Inferior parietal cortex (tissue), 1 donor: ENCODE data around the gene ABCG1.
A peak's percentile ranks its signal among the peaks of the same experiment; 100 is the strongest.

Experiments used
- DNase-seq: peaks from one replicate; pipeline ENCODE4 v3.0.0-alpha.2; 2016; ENCODE audit errors: extremely low spot score

ABCG1 gene

GRCh38 chr21:42306366-42307035, 87.6 kb downstream of the ABCG1 start:
- no peak for DNase-seq

DNA sequence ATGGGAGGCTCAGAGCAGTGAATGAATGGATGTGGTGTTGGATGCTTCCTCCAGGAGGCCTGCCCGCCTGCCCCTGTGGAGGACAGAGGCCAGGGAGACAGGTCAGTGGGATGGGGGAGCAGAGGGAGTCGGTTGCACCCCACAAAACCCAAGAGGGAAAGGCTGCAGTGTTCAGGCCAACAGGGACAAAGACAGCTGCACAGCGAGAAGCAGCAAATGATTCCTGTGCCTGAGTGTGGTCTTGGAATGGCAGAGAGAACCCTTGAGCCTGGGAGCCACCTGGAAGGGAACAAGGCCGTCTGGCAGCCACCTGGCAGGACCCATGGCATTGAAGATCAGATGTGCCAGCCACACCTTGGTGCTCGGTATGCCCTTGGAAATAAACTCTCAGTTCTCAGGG, 88.2 kb downstream of the ABCG1 start:
- no peak for DNase-seq

GRCh38 chr21:42308161-42308913, 89.4 kb downstream of the ABCG1 start:
- DNase-seq, result no peak

DNA sequence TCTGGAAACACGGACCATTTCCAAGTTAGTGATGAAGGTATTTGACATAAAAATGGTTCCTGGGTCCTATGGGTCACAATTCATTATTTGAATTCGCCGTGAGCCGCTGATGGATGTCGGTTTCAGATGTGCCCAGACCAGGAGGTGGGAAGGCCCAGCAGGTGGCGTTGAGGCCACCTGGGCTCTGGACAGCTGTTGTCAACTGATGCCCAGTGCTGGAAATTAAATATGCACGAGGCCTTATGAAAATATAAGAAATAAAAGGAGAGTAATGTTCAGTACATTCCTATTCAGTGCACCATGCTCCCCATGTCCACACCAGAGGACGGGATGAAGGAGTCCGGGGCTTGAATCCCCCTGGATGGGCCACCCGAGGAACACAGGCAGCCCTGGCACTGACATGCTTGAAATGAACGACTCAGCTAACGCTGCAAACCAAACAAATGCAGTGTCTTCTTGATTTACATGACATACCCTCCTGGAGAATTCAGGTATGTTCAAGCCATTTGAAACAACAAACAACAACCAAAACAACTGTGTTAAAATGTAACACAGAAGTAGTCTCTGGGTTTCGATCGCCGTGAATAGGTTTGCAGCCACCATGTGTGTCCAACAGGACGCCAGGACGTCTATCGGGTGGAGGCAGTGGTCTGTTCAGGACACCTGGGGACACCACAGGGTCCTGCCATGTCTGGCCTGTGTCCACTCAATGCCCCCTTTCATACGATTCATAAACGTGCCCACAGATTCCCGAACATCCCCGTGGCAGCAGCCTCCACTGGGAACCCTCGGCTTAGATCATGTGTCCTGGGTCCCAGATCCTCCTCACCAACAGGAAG, 90.2 kb downstream of the ABCG1 start:
- DNase-seq, result no peak

GRCh38 chr21:42309753-42310213, 90.8 kb downstream of the ABCG1 start:
- DNase-seq, result peak; percentile 51

GRCh38 chr21:42310411-42311001, 91.6 kb downstream of the ABCG1 start:
- no peak for DNase-seq

- no peak for DNase-seq
These were observed 92.2 kb downstream of the ABCG1 start for GRCh38 chr21:42311160-42311559.

- no peak for DNase-seq
These were observed 93.1 kb downstream of the ABCG1 start for GRCh38 chr21:42311816-42312625.

DNA sequence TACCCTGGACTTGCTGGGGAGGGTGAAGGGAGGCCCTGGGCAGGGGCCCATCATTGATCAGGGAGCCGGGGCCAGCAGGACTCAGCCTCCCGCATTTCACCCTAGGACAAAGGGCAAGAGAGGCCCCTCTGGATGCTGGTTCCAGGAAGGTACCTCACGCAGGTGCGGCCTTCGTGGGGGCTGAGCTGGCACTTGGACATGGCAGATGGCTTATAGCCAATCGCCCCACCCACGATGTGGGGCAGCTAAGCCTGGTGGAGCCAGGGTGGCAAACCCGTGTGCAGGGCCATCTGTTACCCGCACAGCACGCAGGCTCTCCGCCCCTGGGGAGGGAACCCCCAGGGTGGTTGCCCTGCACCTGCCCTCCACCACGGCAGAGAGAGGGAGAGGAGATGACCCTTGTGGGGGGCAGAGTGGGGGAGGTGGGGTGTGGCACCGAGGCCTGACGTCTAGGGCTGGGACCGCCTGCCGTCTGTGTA, 93.7 kb downstream of the ABCG1 start:
- no peak for DNase-seq

- DNase-seq, result no peak
These were observed 94.6 kb downstream of the ABCG1 start for GRCh38 chr21:42313501-42313969.

DNA sequence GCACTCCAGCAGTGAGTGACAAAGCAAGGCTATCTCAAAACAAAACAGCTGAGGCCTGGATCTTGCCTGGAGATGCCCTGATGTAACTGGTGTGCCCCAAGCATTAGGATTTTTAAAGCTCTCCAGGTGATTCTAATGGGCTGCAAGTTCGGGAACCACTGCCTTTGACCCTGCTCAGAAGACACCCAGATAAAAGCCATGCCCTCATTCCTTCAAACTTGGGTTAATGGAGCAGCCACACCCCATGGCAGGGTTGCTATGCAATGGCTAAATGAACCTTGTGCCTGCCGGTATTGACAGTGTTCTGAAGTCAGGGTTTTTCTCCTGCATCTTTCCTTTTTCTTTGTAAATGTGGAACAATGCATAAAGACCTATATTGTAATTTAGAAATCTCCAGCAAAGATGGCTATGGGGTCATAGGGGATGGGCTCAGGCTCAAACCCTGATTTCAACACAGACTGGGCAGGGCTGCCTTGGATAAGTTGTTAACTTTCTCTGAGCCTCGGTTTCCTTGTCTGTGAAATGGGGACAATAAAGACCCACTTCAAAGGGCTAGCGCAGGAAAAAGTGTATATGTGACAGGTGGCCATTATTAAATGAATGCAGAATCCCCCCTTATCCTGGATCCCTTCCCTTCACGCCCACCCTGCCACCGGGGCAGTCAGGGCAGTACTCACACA, 95.8 kb downstream of the ABCG1 start:
- DNase-seq, result no peak

- DNase-seq, result no peak
These were observed 96.5 kb downstream of the ABCG1 start, which contains the start of gene TFF3 for GRCh38 chr21:42315296-42315891. TSS of gene TFF3 (minus strand) at chr21:42315409. CDS start at chr21:42315374, 35 bp downstream.

- no peak for DNase-seq
These were observed 98.0 kb downstream of the ABCG1 start for GRCh38 chr21:42316891-42317290.

- DNase-seq, result no peak
These were observed 98.4 kb downstream of the ABCG1 start for GRCh38 chr21:42317341-42317741.

DNA sequence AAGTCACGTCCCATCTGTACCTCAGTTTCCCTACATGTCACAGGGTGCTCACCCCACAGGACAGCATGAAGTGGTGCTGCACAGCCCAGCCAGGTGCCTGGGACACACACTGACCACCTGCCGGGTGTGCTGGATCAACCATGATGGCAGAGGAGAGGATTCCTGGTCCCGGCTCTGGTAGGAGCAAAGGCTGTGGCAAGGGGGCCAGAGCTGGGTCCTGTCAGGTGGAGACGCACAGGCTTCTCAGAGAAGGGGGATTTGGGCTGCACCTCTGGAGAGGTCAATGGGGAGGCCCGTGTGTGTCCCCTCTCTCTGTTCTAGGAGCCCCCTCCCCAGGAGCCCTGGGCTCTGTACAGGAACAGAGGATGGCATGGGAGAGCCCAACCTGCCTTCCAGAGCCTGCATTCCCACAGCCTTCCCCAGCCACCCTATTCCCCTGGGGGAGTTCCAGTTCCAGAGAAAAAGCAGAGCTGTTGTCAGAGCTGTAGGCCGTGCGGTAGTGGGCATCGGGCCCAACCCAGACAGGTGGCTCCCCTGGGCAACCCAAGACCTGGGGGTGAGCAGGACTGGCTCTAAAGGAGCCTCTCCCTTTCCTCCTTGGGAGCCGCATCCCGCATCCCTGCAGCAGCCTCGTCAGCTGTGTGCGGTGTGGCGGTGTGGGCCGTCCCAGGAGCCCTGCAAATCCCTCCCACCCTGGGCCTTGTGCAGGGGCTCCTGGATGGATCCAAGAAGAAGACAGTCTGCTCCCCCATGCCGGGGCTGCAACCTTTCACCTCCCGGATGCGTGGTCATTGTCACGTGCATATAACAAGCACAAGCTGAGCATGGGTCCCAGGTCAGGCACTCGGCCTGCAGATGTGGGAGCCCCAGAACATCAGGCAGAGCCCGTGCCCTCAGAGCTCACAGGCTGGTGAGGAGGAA, 99.1 kb downstream of the ABCG1 start:
- DNase-seq, result no peak

GRCh38 chr21:42319376-42319775, 100.4 kb downstream of the ABCG1 start:
- no peak for DNase-seq

DNA sequence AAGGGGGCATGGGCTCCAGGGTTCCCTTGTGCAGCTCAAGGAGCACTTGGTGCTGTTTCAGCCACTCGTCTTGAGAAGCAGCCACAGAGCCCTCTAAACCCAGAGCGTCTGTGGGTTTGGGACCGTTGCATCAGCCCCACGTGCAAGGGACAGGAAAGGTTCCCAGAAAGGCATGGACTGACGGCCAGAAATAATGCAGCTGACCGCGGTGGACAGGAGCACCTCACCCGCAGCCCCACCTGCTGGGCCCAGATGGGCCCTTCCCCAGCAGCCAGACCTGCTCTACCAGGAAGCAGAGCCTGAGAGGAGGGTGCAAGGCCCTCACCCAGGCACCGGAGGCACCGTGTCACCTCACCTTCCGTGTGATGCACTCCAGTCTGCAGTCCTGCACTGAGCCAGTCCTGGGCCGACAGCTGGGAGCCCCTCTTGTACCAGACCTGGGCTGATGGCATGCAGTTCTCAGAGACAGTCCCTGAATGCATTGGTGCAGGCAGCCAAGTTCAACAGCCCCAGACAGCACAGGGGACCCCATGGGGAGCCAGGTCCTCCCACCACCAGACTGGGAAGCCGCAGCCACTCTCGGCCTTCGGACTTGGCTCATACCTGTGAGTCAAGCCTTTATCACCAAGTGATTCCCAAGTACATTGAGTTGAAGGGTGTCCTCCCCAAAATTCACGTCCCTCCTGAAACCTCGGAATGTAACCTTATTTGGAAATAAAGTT, 101.1 kb downstream of the ABCG1 start:
- no peak for DNase-seq

- no peak for DNase-seq
These were observed 101.9 kb downstream of the ABCG1 start for GRCh38 chr21:42320791-42321190.
